Right hindlimb (tissue), 1 donor: ENCODE measurements around the gene GLDC.
A peak's percentile ranks its signal among the peaks of the same experiment; 100 is the strongest.

Experiments
- DNase-seq: peaks from one replicate; pipeline ENCODE4 v3.0.0-alpha.2; 2018

GLDC gene

GRCh38 chr9:6616951-6617602, 28.5 kb downstream of the GLDC start:
- no peak for DNase-seq

GRCh38 chr9:6614489-6614888, 31.0 kb downstream of the GLDC start:
- no peak for DNase-seq

- DNase-seq, result no peak
These were observed 33.7 kb downstream of the GLDC start for GRCh38 chr9:6611865-6612264.

- DNase-seq, result no peak
These were observed 35.5 kb downstream of the GLDC start for GRCh38 chr9:6610073-6610472.

GRCh38 chr9:6609497-6610016, 36.0 kb downstream of the GLDC start:
- DNase-seq, result no peak

- DNase-seq, result no peak
These were observed 40.3 kb downstream of the GLDC start for GRCh38 chr9:6605202-6605601.

GRCh38 chr9:6600426-6600825, 45.1 kb downstream of the GLDC start:
- no peak for DNase-seq

- no peak for DNase-seq
These were observed 45.5 kb downstream of the GLDC start for GRCh38 chr9:6600006-6600405.

GRCh38 chr9:6598249-6598725, 47.2 kb downstream of the GLDC start:
- no peak for DNase-seq

GRCh38 chr9:6592791-6593190, 52.7 kb downstream of the GLDC start:
- DNase-seq, result no peak

- no peak for DNase-seq
These were observed 53.3 kb downstream of the GLDC start for GRCh38 chr9:6592231-6592630.

GRCh38 chr9:6590772-6591384, 54.7 kb downstream of the GLDC start:
- DNase-seq, result no peak

- no peak for DNase-seq
These were observed 55.2 kb downstream of the GLDC start for GRCh38 chr9:6590334-6590733.

GRCh38 chr9:6584881-6585597, 60.5 kb downstream of the GLDC start:
- DNase-seq, result no peak

GRCh38 chr9:6581253-6581652, 64.3 kb downstream of the GLDC start:
- no peak for DNase-seq

- DNase-seq, result no peak
These were observed 65.9 kb downstream of the GLDC start for GRCh38 chr9:6579613-6580012.

- no peak for DNase-seq
These were observed 68.5 kb downstream of the GLDC start for GRCh38 chr9:6576987-6577386.

GRCh38 chr9:6575324-6576034, 70.0 kb downstream of the GLDC start:
- no peak for DNase-seq

GRCh38 chr9:6567140-6567591, 78.4 kb downstream of the GLDC start:
- no peak for DNase-seq

- DNase-seq, result no peak
These were observed 79.0 kb downstream of the GLDC start for GRCh38 chr9:6566409-6567139.

- no peak for DNase-seq
These were observed 80.2 kb downstream of the GLDC start for GRCh38 chr9:6565312-6565711.

- peak; percentile 37 for DNase-seq
These were observed 80.7 kb downstream of the GLDC start for GRCh38 chr9:6564868-6565267.
